ENCODE results near the gene SHLD2. TPM values are rescaled to one million over a fixed set of nuclear protein-coding genes. Genes with fewer than 3 reads are reported as not detected.

The SHLD2 gene, protein sequence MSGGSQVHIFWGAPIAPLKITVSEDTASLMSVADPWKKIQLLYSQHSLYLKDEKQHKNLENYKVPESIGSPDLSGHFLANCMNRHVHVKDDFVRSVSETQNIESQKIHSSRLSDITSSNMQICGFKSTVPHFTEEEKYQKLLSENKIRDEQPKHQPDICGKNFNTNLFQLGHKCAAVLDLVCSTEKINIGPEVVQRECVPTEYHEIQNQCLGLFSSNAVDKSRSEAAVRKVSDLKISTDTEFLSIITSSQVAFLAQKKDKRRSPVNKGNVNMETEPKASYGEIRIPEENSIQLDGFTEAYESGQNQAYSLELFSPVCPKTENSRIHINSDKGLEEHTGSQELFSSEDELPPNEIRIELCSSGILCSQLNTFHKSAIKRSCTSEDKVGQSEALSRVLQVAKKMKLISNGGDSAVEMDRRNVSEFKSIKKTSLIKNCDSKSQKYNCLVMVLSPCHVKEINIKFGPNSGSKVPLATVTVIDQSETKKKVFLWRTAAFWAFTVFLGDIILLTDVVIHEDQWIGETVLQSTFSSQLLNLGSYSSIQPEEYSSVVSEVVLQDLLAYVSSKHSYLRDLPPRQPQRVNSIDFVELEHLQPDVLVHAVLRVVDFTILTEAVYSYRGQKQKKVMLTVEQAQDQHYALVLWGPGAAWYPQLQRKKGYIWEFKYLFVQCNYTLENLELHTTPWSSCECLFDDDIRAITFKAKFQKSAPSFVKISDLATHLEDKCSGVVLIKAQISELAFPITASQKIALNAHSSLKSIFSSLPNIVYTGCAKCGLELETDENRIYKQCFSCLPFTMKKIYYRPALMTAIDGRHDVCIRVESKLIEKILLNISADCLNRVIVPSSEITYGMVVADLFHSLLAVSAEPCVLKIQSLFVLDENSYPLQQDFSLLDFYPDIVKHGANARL
- 8.4 TPM for total RNA-seq
- long read RNA-seq, transcript SHLD2-202 (10 exons, 3,614 nt), result major isoform, 5 of 10 reads
- long read RNA-seq, partial matches to known transcripts, result 0 of 10 reads
- long read RNA-seq, other reads (novel, unspliced or antisense), result 5 of 10 reads

DNA sequence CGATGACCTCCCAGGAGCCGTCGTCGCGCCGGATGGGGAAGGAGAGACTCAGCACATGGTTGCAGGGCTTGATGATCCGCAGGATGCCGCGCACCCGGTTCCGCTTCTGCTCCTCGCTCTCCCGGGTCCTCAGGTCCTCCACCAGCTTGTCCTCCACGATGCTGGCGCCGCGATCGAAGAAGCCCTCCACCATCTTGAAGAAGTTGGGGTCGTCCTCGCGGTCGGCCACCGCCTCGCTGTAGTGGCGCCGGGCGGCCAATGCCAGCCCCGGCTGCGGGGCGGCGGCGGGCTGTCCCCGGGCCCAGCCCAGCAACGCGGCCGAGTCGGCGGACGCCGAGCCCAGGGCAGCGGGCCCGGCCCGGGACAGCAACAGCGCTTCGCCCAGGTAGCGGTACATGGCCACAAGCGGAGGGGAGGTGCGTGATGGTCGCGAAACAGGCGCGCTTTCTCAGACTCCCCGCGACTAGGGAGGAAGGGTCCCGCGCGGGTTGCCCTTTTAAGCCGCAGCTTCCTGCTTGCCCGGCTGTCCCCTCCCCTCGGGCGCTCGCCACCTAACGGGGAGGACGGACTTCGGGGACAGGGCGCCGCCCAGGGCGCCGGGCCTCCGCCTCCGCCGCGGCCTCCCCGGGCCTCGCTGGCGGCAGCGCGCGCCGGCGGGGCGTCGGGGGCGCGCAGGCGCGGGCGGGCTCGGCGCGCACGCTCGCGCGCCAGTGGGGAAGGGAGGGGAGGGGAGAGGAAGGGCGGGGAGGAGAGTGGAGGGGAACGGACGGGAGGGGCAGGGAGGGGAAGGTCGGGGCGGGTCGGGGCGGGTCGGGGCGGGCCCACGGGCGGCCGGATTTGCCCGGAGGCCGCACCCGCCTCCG, at the start of gene SHLD2, which contains the start of gene GLUD1:
SHLD2 (plus strand) TSS at position 834 of the 863 bp plus-strand sequence. CDS start 56,149 bp downstream, outside the sequence.
GLUD1 (minus strand) TSS at position 471 of the 863 bp plus-strand sequence; CDS start at position 397, 74 bp downstream.
- Histone ChIP-seq H3K36me3 (peaks cover 14% of the 10 kb centered on the region), H3K4me1 (peaks cover 56% of the 10 kb centered on the region)
- intact Hi-C loops (cut with micrococcal nuclease), result no loop called here

GRCh38 chr10:87045434-87045938, 49.5 kb upstream of the SHLD2 start:
- intact Hi-C loops (cut with micrococcal nuclease), result no loop called here
- Histone ChIP-seq H3K9me3 (replicated peaks) (no peaks in the 10 kb centered on the region), H3K4me3 (no peak overlapping the region), H3K27me3 (ENCODE audit: low read depth) (no peaks in the 10 kb centered on the region), H3K27ac (replicated peaks) (no peak overlapping the region), H3K36me3 (peaks cover 59% of the 10 kb centered on the region), H3K4me1 (no peaks in the 10 kb centered on the region)
- TF ChIP-seq, protein P1, sequence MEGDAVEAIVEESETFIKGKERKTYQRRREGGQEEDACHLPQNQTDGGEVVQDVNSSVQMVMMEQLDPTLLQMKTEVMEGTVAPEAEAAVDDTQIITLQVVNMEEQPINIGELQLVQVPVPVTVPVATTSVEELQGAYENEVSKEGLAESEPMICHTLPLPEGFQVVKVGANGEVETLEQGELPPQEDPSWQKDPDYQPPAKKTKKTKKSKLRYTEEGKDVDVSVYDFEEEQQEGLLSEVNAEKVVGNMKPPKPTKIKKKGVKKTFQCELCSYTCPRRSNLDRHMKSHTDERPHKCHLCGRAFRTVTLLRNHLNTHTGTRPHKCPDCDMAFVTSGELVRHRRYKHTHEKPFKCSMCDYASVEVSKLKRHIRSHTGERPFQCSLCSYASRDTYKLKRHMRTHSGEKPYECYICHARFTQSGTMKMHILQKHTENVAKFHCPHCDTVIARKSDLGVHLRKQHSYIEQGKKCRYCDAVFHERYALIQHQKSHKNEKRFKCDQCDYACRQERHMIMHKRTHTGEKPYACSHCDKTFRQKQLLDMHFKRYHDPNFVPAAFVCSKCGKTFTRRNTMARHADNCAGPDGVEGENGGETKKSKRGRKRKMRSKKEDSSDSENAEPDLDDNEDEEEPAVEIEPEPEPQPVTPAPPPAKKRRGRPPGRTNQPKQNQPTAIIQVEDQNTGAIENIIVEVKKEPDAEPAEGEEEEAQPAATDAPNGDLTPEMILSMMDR (IDR thresholded peaks at IDR 0.05; ENCODE audit: borderline replicate concordance), result no peak
- DNase-seq, result no peak

More for the DNA sequence above, at the start of gene SHLD2, which contains the start of gene GLUD1:
- no peaks in the 10 kb centered on the region for H3K27me3 ChIP-seq (ENCODE audit: low read depth)
- peak; percentile 93 for DNase-seq
- TF ChIP-seq, protein P1 (IDR thresholded peaks at IDR 0.05; ENCODE audit: borderline replicate concordance), result peak; percentile 6
- no peaks in the 10 kb centered on the region for H3K9me3 ChIP-seq (replicated peaks)
- H3K4me3 ChIP-seq, result peak within 1 kb of the TSS; percentile 83
- H3K27ac ChIP-seq (replicated peaks), result peak within 1 kb of the TSS; percentile 99

DNA sequence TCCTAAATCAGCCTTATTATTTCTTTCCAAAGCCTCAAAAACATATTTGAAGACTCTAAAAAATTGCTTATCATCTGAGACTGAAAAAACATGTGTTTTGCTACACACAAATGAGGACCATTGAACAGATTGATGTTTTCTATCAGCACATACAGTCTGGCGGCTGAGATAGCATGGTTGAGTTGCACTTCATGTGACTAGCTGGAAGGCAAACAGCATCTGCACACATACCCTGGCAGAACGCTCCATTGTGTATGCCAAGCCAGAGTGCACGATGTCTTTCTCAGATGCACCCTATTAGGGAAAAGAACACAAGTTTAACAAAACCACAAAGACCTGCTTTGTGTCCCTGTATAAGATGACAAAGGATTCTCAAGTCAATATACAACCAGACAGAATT, 41.9 kb upstream of the SHLD2 start:
- Histone ChIP-seq H3K27me3 (ENCODE audit: low read depth) (no peaks in the 10 kb centered on the region), H3K4me1 (peaks cover 32% of the 10 kb centered on the region), H3K36me3 (peaks cover 65% of the 10 kb centered on the region), H3K4me3 (no peak overlapping the region), H3K9me3 (replicated peaks) (no peaks in the 10 kb centered on the region), H3K27ac (replicated peaks) (peak overlapping the region; percentile 63)
- intact Hi-C loops (cut with micrococcal nuclease), result no loop called here
- DNase-seq, result peak; percentile 37
- TF ChIP-seq, protein P1 (IDR thresholded peaks at IDR 0.05; ENCODE audit: borderline replicate concordance), result no peak

GRCh38 chr10:87053577-87054181, 41.3 kb upstream of the SHLD2 start:
- peaks cover 65% of the 10 kb centered on the region for H3K36me3 ChIP-seq
- H3K9me3 ChIP-seq (replicated peaks), result no peaks in the 10 kb centered on the region
- intact Hi-C loops (cut with micrococcal nuclease), result no loop called here
- peak overlapping the region; percentile 63 for H3K27ac ChIP-seq (replicated peaks)
- no peaks in the 10 kb centered on the region for H3K27me3 ChIP-seq (ENCODE audit: low read depth)
- H3K4me3 ChIP-seq, result no peak overlapping the region
- peaks cover 32% of the 10 kb centered on the region for H3K4me1 ChIP-seq
- TF ChIP-seq, protein P1 (IDR thresholded peaks at IDR 0.05; ENCODE audit: borderline replicate concordance), result no peak
- DNase-seq, result no peak
